ENCODE results near the gene NAV2. TPM values are rescaled to one million over a fixed set of nuclear protein-coding genes. Genes with fewer than 3 reads are reported as not detected.

Gene NAV2
- total RNA-seq, 1 donor = 11.2 TPM

- TF ChIP-seq CTCF (IDR thresholded peaks at IDR 0.05; ENCODE audit: insufficient read depth, low read depth, low read length) = no peak
- peak; percentile 89 for DNase-seq (ENCODE audit: low read depth)
- H3K4me3 ChIP-seq (ENCODE audit: low read depth, low read length) = peak overlapping the region; percentile 18
Observed at GRCh38 chr11:20031155-20032001, 318.7 kb downstream of the NAV2 start.

GRCh38 chr11:20032127-20032526, 319.5 kb downstream of the NAV2 start:
- H3K4me3 ChIP-seq (ENCODE audit: low read depth, low read length) = no peak overlapping the region
- no peak for TF ChIP-seq CTCF (IDR thresholded peaks at IDR 0.05; ENCODE audit: insufficient read depth, low read depth, low read length)
- DNase-seq (ENCODE audit: low read depth) = no peak

- no peak for TF ChIP-seq CTCF (IDR thresholded peaks at IDR 0.05; ENCODE audit: insufficient read depth, low read depth, low read length)
- no peak overlapping the region for H3K4me3 ChIP-seq (ENCODE audit: low read depth, low read length)
- no peak for DNase-seq (ENCODE audit: low read depth)
Observed at GRCh38 chr11:20032577-20033260, 320.1 kb downstream of the NAV2 start.

GRCh38 chr11:20033806-20034205, 321.2 kb downstream of the NAV2 start:
- H3K4me3 ChIP-seq (ENCODE audit: low read depth, low read length) = no peak overlapping the region
- no peak for TF ChIP-seq CTCF (IDR thresholded peaks at IDR 0.05; ENCODE audit: insufficient read depth, low read depth, low read length)
- no peak for DNase-seq (ENCODE audit: low read depth)

- no peak for DNase-seq (ENCODE audit: low read depth)
- no peak for TF ChIP-seq CTCF (IDR thresholded peaks at IDR 0.05; ENCODE audit: insufficient read depth, low read depth, low read length)
- no peak overlapping the region for H3K4me3 ChIP-seq (ENCODE audit: low read depth, low read length)
Observed at GRCh38 chr11:20034941-20035340, 322.3 kb downstream of the NAV2 start.

GRCh38 chr11:20035375-20035700, 322.7 kb downstream of the NAV2 start:
- no peak overlapping the region for H3K4me3 ChIP-seq (ENCODE audit: low read depth, low read length)
- TF ChIP-seq CTCF (IDR thresholded peaks at IDR 0.05; ENCODE audit: insufficient read depth, low read depth, low read length) = no peak
- DNase-seq (ENCODE audit: low read depth) = no peak

Measured in fibroblast of villous mesenchyme (primary cell).